ENCODE measurements around the gene PAPOLA. TPM values are rescaled to one million over a fixed set of nuclear protein-coding genes. Genes with fewer than 3 reads are reported as not detected.

The PAPOLA gene
- total RNA-seq, 1 experiment from 2014 or later, result 223 TPM

DNA sequence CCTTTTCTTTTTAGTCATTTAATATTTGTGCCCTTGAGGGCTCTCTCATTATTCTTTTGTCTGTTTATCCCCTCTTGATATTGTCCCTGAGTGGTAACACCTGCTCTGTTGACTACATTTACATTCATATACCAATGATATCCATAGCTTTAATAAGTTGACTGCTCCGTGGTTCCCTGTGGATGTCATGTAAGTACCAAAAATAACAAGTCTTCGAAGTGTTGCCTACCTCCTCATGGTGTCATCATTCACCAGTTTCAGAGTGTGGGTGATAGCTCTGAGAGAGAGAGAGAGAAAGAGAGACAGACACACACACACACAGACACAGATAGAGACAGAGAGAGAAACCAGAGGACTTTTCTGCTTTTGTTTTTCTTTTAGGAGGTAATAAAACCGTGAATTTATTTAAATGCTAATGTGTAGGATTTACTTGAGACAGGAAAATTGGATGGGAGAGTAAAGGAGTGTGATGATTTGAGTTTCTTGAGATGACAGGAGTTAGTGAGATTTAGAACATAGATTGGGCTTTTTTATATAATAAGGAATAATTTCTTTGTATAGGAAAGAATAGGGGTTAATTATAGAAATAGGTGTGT, 52.2 kb downstream of the PAPOLA start:
- no peak overlapping the region for H3K4me3 ChIP-seq (replicated peaks in 1 of 2; ENCODE audit: low read depth in 1 of 2, low read length in 2 of 2)
- no peak overlapping the region for H2AFZ ChIP-seq (ENCODE audit: low read depth, low read length, poor library complexity, severe bottlenecking)
- BruUV-seq (replicated peaks), result no TSS peak
- TF ChIP-seq, protein P1, sequence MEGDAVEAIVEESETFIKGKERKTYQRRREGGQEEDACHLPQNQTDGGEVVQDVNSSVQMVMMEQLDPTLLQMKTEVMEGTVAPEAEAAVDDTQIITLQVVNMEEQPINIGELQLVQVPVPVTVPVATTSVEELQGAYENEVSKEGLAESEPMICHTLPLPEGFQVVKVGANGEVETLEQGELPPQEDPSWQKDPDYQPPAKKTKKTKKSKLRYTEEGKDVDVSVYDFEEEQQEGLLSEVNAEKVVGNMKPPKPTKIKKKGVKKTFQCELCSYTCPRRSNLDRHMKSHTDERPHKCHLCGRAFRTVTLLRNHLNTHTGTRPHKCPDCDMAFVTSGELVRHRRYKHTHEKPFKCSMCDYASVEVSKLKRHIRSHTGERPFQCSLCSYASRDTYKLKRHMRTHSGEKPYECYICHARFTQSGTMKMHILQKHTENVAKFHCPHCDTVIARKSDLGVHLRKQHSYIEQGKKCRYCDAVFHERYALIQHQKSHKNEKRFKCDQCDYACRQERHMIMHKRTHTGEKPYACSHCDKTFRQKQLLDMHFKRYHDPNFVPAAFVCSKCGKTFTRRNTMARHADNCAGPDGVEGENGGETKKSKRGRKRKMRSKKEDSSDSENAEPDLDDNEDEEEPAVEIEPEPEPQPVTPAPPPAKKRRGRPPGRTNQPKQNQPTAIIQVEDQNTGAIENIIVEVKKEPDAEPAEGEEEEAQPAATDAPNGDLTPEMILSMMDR (IDR thresholded peaks at IDR 0.05 in 2 of 3, conservative IDR thresholded peaks at IDR 0.05 in 1 of 3; ENCODE audit: borderline replicate concordance in 1 of 3, insufficient read depth in 1 of 3, low read depth in 2 of 3, low read length in 2 of 3), result no peak
- TF ChIP-seq SRF (IDR thresholded peaks at IDR 0.05; ENCODE audit: low read depth) (no peak), TCF7L2 (IDR thresholded peaks at IDR 0.05; ENCODE audit: borderline replicate concordance, extremely low read depth, insufficient read depth, insufficient read length) (no peak)
- H3K79me2 ChIP-seq (ENCODE audit: insufficient read depth, low read length), result peaks cover 17% of the 10 kb centered on the region
- ATAC-seq (no peak), DNase-seq (ENCODE audit: low read depth, low spot score) (no peak)
- ChIA-PET RAD21 (ENCODE audit: low non-redundant PET in 1 of 2, low total read pairs in 2 of 2, uncharacterized antibody in 2 of 2, unreplicated experiment in 2 of 2) (interaction anchor here in 1 of 2 experiments (0.6 kb wide), 1 partner anchor 18 kb away, joined by 3 read pairs; no protein-coding TSS in a partner anchor), POLR2A (no interaction called here), CTCF (no interaction called here)
- intact Hi-C loops (cut with micrococcal nuclease), result no loop called here
- no peaks in the 10 kb centered on the region; the same call in 1 of the 2 replicates for H4K20me1 ChIP-seq (ENCODE audit: insufficient read depth)
- H3K9me2 ChIP-seq (ENCODE audit: insufficient read depth), result no peaks in the 10 kb centered on the region
- H3K27me3 ChIP-seq (ENCODE audit: insufficient read depth, low read length), result no peaks in the 10 kb centered on the region
- no peak overlapping the region for H3K4me2 ChIP-seq (ENCODE audit: low read length)
- H3K27ac ChIP-seq (ENCODE audit: low read depth, low read length), result no peak overlapping the region
- H3K4me1 ChIP-seq (ENCODE audit: control insufficient read depth in 1 of 2, insufficient read depth in 2 of 2, low read length in 2 of 2), result no peaks in the 10 kb centered on the region
- no peak overlapping the region for H3K9ac ChIP-seq (ENCODE audit: low read length)
- H3K9me3 ChIP-seq (ENCODE audit: control insufficient read depth in 1 of 2, insufficient read depth in 1 of 2, low read depth in 1 of 2, low read length in 2 of 2), result no peaks in the 10 kb centered on the region
- peaks cover 46 to 60% of the 10 kb centered on the region in 2 experiments for H3K36me3 ChIP-seq (ENCODE audit: control insufficient read depth in 1 of 2, insufficient read depth in 2 of 2, low read length in 2 of 2)

DNA sequence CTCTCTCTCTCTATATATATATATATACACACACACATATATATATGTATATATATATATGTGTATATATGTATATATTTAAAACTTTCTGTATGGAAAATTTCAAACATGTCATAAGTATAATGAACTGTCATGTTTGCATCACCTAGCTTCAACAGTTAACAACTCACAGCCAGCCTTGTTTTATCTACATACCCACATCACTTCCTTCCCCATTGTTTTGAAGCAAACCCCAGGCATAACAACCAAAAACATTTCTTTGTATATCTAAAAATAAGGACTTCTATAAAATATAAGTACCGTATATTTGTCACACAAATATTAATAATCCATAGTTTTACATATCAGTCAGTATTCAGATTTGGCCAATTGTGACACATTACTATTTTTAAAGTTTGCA, 57.4 kb downstream of the PAPOLA start:
- BruUV-seq (replicated peaks), result no TSS peak
- Histone ChIP-seq H3K9me3 (ENCODE audit: control insufficient read depth in 1 of 2, insufficient read depth in 1 of 2, low read depth in 1 of 2, low read length in 2 of 2) (no peaks in the 10 kb centered on the region), H3K9ac (ENCODE audit: low read length) (no peak overlapping the region), H3K27ac (ENCODE audit: low read depth, low read length) (no peak overlapping the region), H3K4me3 (replicated peaks in 1 of 2; ENCODE audit: low read depth in 1 of 2, low read length in 2 of 2) (no peak overlapping the region), H3K36me3 (ENCODE audit: control insufficient read depth in 1 of 2, insufficient read depth in 2 of 2, low read length in 2 of 2) (peaks cover 42 to 50% of the 10 kb centered on the region in 2 experiments), H4K20me1 (ENCODE audit: insufficient read depth) (0 out of 2 replicates have a peak, but pooled peaks cover 4% of the 10 kb centered on the region), H3K79me2 (ENCODE audit: insufficient read depth, low read length) (peaks cover 27% of the 10 kb centered on the region), H3K4me1 (ENCODE audit: control insufficient read depth in 1 of 2, insufficient read depth in 2 of 2, low read length in 2 of 2) (no peaks in the 10 kb centered on the region), H2AFZ (ENCODE audit: low read depth, low read length, poor library complexity, severe bottlenecking) (no peak overlapping the region), H3K4me2 (ENCODE audit: low read length) (no peak overlapping the region), H3K27me3 (ENCODE audit: insufficient read depth, low read length) (no peaks in the 10 kb centered on the region), H3K9me2 (ENCODE audit: insufficient read depth) (no peaks in the 10 kb centered on the region)
- intact Hi-C loops (cut with micrococcal nuclease), result no loop called here
- no peak for TF ChIP-seq JUND (IDR thresholded peaks at IDR 0.05)
- TF ChIP-seq, protein P2, sequence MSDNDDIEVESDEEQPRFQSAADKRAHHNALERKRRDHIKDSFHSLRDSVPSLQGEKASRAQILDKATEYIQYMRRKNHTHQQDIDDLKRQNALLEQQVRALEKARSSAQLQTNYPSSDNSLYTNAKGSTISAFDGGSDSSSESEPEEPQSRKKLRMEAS (IDR thresholded peaks at IDR 0.05), result no peak
- TF ChIP-seq EZH2phosphoT487 (IDR thresholded peaks at IDR 0.05; ENCODE audit: borderline replicate concordance), result no peak
- TF ChIP-seq SP1 (IDR thresholded peaks at IDR 0.05; ENCODE audit: low read depth), result no peak
- no peak for TF ChIP-seq YY1 (IDR thresholded peaks at IDR 0.05; ENCODE audit: extremely low read depth, insufficient replicate concordance, low read depth, low read length)
- TF ChIP-seq SRF (IDR thresholded peaks at IDR 0.05; ENCODE audit: low read depth), result no peak
- no peak for TF ChIP-seq EGR1 (IDR thresholded peaks at IDR 0.05; ENCODE audit: low read depth)
- no peak for TF ChIP-seq FOSL1 (IDR thresholded peaks at IDR 0.05; ENCODE audit: low read depth)
- no peak for TF ChIP-seq POLR2AphosphoS5 (IDR thresholded peaks at IDR 0.05; ENCODE audit: low read depth, low read length)
- TF ChIP-seq RAD21 (IDR thresholded peaks at IDR 0.05; ENCODE audit: low read depth), result no peak
- TF ChIP-seq, protein P3, sequence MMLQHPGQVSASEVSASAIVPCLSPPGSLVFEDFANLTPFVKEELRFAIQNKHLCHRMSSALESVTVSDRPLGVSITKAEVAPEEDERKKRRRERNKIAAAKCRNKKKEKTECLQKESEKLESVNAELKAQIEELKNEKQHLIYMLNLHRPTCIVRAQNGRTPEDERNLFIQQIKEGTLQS (IDR thresholded peaks at IDR 0.05), result no peak
- TF ChIP-seq CBX3 (IDR thresholded peaks at IDR 0.05; ENCODE audit: low read depth), result no peak
- TF ChIP-seq POLR2A (IDR thresholded peaks at IDR 0.05; ENCODE audit: borderline replicate concordance, extremely low read depth, insufficient read depth, insufficient read length), result no peak
- TF ChIP-seq ZNF274 (IDR thresholded peaks at IDR 0.05; ENCODE audit: low read depth, low read length), result no peak
- ATAC-seq (no peak), DNase-seq (ENCODE audit: low read depth, low spot score) (no peak)
- ChIA-PET POLR2A (no interaction called here), RAD21 (ENCODE audit: low non-redundant PET in 1 of 2, low total read pairs in 2 of 2, uncharacterized antibody in 2 of 2, unreplicated experiment in 2 of 2) (no interaction called here), CTCF (interaction anchor here (0.8 kb wide), 1 partner anchor 9 kb away, joined by 3 read pairs; no protein-coding TSS in a partner anchor)

Data from HCT116 (cell line).